Mucosa of descending colon (tissue), 3 donors: ENCODE results near the gene C2CD3. TPM values are rescaled to one million over a fixed set of nuclear protein-coding genes. Genes with fewer than 3 reads are reported as not detected.

Experiments used
- ATAC-seq: fragments of 200-7000 bp; cut with Tn5 transposase; one replicate; pipeline ENCODE4 v1.9.1; 2020; ENCODE audit warnings: mild to moderate bottlenecking, moderate library complexity
- DNase-seq, 3 donors: peaks; one replicate each; pipeline ENCODE4 v3.0.0-alpha.2; 2020
- H3K36me3 ChIP-seq: fragments of 200-600 bp; one replicate; pipeline ENCODE4 v1.8.0; 2021; ENCODE audit warnings: low read depth, mild to moderate bottlenecking
- H3K4me1 ChIP-seq: fragments of 200-600 bp; one replicate; pipeline ENCODE4 v1.8.0; 2021; ENCODE audit warnings: low read depth, mild to moderate bottlenecking
- H3K4me3 ChIP-seq: fragments of 200-600 bp; one replicate; pipeline ENCODE4 v1.8.0; 2021; ENCODE audit warnings: mild to moderate bottlenecking
- H3K9me3 ChIP-seq: fragments of 200-600 bp; one replicate; pipeline ENCODE4 v1.8.0; 2021; ENCODE audit warnings: mild to moderate bottlenecking
- intact Hi-C, 2 donors: fragments of 100-400 bp; cut with DNase I in 1 of 2; cut with micrococcal nuclease in 1 of 2; formaldehyde crosslinking; loops; one replicate each; pipeline versions ENCODE4 v1.11.0 to v1.11.1; 2022; cut with DNase I, micrococcal nuclease
- total RNA-seq, 3 donors: library from RNA; stranded (reverse); fragmentation: NEBNext Ultra II Directional in 2 of 3; extraction: Animal tissue kit (Norgen Biotek cat#: 25700) in 2 of 3; gene quantifications; one replicate each; pipeline versions ENCODE4 v1.2.1 to v1.2.4, GENCODE V29; 2021 to 2023
- TF ChIP-seq, protein P1 (sequence below): fragments of 200-600 bp; IDR thresholded peaks from one replicate; pipeline ENCODE4 v1.8.0; 2022; ENCODE audit warnings: antibody characterized with exemption, mild to moderate bottlenecking
- donor health status: DM: no; HTN: no; CAD: no; lungs with moderate emphysema.
- donor health status: DM: no; HTN: no; CAD: no.
- donor health status: DM: no; HTN: yes; CAD: no.

C2CD3 gene
- total RNA-seq, 3 donors from 2014 or later, result 22.3 to 37.2 (median 32.1) TPM

DNA sequence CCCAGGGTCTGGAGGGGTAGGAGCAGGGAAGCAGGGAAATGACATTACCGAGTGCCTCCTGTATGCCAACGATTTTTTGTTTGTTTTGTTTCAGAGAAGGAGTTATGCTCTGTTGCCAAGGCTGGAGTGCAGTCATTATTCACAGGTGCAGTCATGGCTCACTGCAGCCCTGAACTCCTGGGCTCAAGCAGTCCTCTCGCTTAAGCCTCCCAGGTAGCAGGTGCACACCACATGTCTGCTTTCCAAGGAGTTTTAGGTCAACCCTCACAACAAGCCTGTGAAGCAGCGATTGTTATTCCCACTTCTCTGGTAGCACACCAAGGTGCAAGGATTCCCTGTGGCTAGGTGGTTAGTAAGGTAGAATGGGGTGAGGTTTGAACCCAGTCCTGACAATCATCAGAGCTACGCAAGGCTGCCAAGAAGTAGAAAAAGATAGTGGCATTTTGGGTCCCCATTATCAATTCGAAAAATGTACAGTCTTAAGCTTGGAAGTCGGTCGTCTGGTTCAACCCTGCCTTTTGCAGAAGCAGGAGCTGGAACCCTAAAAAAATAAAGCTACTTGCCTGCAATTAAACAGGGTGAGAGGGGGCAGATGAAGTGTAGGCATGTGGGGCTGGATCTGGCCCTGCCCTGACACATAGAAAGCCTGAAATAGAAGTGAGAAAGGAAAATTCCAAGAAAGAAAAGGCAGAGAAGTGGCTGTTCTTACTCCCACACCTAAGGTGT, 171.1 kb downstream of the C2CD3 start:
- no peak for ATAC-seq
- intact Hi-C loops, result no loop called here
- H3K4me1 ChIP-seq, result peaks cover 4% of the 10 kb centered on the region
- no peak overlapping the region for H3K4me3 ChIP-seq
- H3K9me3 ChIP-seq, result no peaks in the 10 kb centered on the region
- TF ChIP-seq, protein P1, sequence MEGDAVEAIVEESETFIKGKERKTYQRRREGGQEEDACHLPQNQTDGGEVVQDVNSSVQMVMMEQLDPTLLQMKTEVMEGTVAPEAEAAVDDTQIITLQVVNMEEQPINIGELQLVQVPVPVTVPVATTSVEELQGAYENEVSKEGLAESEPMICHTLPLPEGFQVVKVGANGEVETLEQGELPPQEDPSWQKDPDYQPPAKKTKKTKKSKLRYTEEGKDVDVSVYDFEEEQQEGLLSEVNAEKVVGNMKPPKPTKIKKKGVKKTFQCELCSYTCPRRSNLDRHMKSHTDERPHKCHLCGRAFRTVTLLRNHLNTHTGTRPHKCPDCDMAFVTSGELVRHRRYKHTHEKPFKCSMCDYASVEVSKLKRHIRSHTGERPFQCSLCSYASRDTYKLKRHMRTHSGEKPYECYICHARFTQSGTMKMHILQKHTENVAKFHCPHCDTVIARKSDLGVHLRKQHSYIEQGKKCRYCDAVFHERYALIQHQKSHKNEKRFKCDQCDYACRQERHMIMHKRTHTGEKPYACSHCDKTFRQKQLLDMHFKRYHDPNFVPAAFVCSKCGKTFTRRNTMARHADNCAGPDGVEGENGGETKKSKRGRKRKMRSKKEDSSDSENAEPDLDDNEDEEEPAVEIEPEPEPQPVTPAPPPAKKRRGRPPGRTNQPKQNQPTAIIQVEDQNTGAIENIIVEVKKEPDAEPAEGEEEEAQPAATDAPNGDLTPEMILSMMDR, result no peak
- H3K36me3 ChIP-seq, result no peaks in the 10 kb centered on the region
- DNase-seq, result no peak

DNA sequence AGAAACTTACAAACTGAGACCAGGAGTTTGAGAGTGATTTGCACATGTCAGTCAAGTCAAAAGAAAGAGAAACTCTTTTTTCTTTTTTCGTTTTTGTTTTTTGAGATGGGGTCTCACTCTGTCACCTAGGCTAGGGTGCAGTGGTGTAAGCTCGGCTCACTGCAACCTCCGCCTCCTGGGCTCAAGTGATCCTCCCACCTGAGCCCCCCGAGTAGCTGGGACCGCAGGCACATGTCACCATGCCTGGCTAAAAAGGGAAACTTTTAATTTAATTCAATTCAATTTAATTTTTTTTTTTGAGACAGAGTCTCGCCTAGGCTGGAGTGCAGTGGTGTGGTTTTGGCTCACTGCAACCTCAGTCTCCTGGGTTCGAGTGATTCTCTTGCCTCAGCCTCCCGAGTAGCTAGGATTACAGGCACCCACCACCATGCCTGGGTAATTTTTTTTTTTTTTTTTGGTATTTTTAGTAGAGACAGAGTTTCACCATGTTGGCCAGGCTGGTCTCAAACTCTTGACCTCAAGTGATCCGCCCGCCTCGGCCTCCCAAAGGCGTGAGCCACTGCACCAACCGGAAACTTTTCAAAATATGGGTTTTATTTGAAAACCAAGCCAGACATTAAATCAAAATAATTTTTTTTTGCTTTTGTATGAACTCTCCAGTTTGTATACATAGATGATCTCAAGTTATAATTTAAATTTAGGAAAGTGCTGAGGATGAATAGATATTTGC, 171.8 kb downstream of the C2CD3 start:
- TF ChIP-seq, protein P1, result no peak
- no peaks in the 10 kb centered on the region for H3K36me3 ChIP-seq
- DNase-seq, result no peak
- intact Hi-C loops, result no loop called here
- no peaks in the 10 kb centered on the region for H3K9me3 ChIP-seq
- H3K4me3 ChIP-seq, result no peak overlapping the region
- ATAC-seq, result no peak
- peaks cover 4% of the 10 kb centered on the region for H3K4me1 ChIP-seq

DNA sequence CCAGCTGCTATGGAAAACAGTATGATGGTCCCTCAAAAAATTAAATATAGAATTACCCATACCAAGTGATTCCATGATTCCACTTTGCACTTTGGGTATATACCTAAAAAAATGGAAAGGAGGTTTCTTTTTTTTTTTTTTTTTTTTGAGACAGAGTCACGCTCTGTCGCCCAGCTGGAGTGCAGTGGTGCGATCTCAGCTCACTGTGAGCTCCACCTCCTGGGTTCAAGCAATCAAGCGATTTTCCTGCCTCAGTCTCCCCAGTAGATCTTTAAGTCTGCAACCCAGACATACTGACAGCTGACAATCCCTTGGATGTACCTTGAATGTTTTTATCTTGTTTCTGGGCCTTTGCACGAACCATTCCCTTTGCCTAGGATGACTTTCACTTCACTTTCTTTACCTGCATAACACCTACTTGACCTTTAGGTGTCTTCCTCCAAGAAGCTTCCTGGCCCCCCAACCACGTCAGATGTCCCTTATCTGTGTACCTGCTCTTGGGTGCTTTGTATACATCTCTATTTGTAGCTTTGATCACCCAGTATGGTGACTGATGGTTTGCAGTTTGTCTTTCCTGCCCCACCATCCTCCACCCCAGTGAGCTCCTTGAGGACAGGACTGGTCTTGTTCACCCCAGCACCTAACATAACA, 173.6 kb downstream of the C2CD3 start:
- intact Hi-C loops, result no loop called here

DNA sequence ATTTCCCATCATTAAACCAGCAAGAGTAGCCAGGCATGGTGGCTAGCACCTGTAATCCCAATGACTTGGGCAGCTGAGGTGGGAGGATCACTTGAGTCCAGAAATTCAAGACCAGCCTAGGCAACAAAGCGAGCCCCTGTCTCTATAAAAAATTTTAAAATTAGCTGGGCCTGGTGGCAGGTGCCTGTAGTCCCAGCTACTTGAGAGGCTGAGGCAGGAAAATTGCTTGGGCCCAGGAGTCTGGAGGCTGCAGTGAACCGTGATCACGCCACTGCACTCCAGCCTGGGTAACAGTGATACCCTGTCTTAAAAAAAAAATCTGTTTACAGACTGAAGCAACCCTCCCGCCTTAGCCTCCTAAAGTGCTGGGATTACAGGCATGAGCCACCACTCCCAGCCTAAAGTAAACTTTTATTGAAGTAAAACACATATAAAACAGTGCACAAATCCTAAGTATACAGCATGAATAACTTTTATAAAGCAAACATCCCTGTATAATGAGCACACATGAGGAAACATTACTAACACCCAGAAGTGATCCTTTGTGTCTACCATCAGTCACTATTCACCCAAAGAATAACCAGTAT, 174.5 kb downstream of the C2CD3 start:
- Histone ChIP-seq H3K9me3 (no peaks in the 10 kb centered on the region), H3K36me3 (no peaks in the 10 kb centered on the region), H3K4me1 (peaks cover 4% of the 10 kb centered on the region), H3K4me3 (no peak overlapping the region)
- DNase-seq, result peak in 1 of 3 donors; percentile 31
- intact Hi-C loops, result no loop called here
- TF ChIP-seq, protein P1, result no peak
- peak; percentile 88 for ATAC-seq

More for the DNA sequence above, 173.6 kb downstream of the C2CD3 start:
- no peak for ATAC-seq
- Histone ChIP-seq H3K9me3 (no peaks in the 10 kb centered on the region), H3K4me3 (no peak overlapping the region), H3K36me3 (no peaks in the 10 kb centered on the region), H3K4me1 (peaks cover 4% of the 10 kb centered on the region)
- TF ChIP-seq, protein P1, result no peak
- no peak for DNase-seq

DNA sequence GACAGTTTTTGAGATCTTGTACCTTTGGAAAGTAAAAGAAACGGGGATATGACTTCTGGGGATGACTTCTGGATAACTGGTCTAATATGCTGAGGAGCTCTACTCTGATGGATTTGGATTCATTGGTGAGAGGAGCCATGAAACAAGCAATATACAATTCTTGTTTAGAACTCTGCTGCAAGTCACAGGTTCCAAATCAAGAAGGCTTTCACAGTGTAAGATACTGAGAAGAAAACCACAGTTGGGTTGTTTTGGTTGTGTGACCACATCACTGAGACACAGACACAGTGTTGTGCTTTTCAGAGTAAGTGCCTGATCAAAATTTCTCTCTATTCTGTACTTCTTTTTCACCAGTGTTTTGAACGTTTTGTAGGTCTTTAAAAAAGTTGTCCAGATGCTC, 175.1 kb downstream of the C2CD3 start:
- DNase-seq, result no peak
- H3K4me1 ChIP-seq, result peaks cover 4% of the 10 kb centered on the region
- H3K36me3 ChIP-seq, result no peaks in the 10 kb centered on the region
- H3K4me3 ChIP-seq, result no peak overlapping the region
- TF ChIP-seq, protein P1, result no peak
- no peaks in the 10 kb centered on the region for H3K9me3 ChIP-seq
- intact Hi-C loops, result no loop called here
- ATAC-seq, result peak; percentile 46
